Measurements from ENCODE around the gene SHH. TPM values are rescaled to one million over a fixed set of nuclear protein-coding genes. Genes with fewer than 3 reads are reported as not detected.

Gene SHH
- total RNA-seq, 4 donors from 2014 or later, result not detected

DNA sequence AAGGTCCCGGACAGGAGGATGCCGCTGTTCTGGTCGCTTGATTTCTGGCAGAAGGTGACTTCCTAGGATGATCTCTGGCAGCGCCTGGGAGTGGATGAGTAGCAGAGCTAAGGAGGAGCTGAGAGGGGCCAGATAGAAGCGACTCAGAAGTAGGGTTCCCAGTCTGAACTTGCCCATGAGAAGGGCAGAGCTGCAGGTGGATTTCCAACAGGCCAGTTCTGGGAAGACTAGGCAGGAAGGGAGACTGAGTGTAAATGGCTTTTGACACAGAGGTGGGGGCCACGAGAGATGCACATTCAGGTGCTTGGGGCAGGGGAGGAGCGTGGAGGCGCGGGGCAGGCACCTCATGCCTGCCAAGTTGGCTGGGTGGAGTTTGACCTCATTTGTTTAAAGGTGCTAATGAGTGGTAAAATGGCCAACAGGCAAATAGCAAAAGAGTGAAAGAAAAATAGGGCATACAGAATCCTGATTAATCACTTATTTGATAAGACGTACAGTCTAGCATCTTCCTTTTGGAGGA, 58.8 kb downstream of the SHH start:
- WGBS, 2 donors, result 36 to 43% methylated on average over 6 to 10 of the region's 10 CpGs
- H3K27ac ChIP-seq, result no peak overlapping the region
- TF ChIP-seq CTCF (IDR thresholded peaks at IDR 0.05) (no peak), POLR2A (IDR thresholded peaks at IDR 0.05) (no peak)
- no peak overlapping the region for H3K4me3 ChIP-seq
- H3K4me1 ChIP-seq, result peaks cover 7 to 68% (median 18%) of the 10 kb centered on the region in 3 donors
- peaks cover 0 to 36% (median 0%) of the 10 kb centered on the region in 3 donors for H3K36me3 ChIP-seq
- H3K9me3 ChIP-seq, result no peaks in the 10 kb centered on the region
- intact Hi-C loops (cut with DNase I), result no loop called here
- H3K27me3 ChIP-seq, result no peaks in the 10 kb centered on the region
- DNase-seq, result no peak

GRCh38 chr7:155752756-155753445, 59.4 kb downstream of the SHH start:
- no peak for DNase-seq
- 62 to 84% methylated on average over 7 to 9 of the region's 9 CpGs for WGBS, 2 donors
- Histone ChIP-seq H3K27ac (no peak overlapping the region), H3K9me3 (no peaks in the 10 kb centered on the region), H3K4me3 (no peak overlapping the region), H3K4me1 (peaks cover 7 to 68% (median 18%) of the 10 kb centered on the region in 3 donors), H3K36me3 (peaks cover 0 to 38% (median 0%) of the 10 kb centered on the region in 3 donors), H3K27me3 (no peaks in the 10 kb centered on the region)
- intact Hi-C loops (cut with DNase I), result no loop called here
- TF ChIP-seq CTCF (IDR thresholded peaks at IDR 0.05) (no peak), POLR2A (IDR thresholded peaks at IDR 0.05) (peak in 1 of 4 donors; percentile 14)

DNA sequence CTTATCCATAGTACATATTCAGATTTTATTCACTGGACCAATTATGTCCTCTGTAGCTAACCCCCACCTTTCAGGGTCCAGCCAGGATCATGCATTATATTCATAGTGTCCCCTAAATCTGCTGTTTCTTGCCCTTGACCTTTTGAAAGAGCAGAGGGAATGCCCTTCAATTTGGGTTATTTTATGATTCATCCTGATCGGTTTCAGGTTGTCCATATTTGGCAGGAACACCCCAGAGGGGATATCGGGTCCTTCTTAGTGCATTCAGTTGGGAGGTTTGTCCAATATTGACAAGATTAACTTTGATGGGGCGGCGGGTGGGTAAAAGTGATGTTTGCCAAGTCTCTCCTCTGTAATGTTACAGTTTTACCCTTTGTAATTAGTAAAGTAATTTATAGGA, 60.9 kb downstream of the SHH start:
- intact Hi-C loops (cut with DNase I), result no loop called here
- H3K4me3 ChIP-seq, result no peak overlapping the region
- TF ChIP-seq CTCF (IDR thresholded peaks at IDR 0.05) (no peak), POLR2A (IDR thresholded peaks at IDR 0.05) (no peak)
- H3K27me3 ChIP-seq, result no peaks in the 10 kb centered on the region
- peaks cover 0 to 38% (median 0%) of the 10 kb centered on the region in 3 donors for H3K36me3 ChIP-seq
- H3K4me1 ChIP-seq, result peaks cover 7 to 68% (median 18%) of the 10 kb centered on the region in 3 donors
- WGBS, 2 donors, result 70 to 82% methylated on average over 4 of the region's 4 CpGs
- DNase-seq, result no peak
- no peaks in the 10 kb centered on the region for H3K9me3 ChIP-seq
- H3K27ac ChIP-seq, result no peak overlapping the region

- peaks cover 2 to 48% (median 6%) of the 10 kb centered on the region in 3 donors for H3K36me3 ChIP-seq
- intact Hi-C loops (cut with DNase I), result no loop called here
- no peak overlapping the region for H3K4me3 ChIP-seq
- TF ChIP-seq POLR2A (IDR thresholded peaks at IDR 0.05), result no peak
- no peak for TF ChIP-seq CTCF (IDR thresholded peaks at IDR 0.05)
- H3K27ac ChIP-seq, result no peak overlapping the region
- H3K27me3 ChIP-seq, result no peaks in the 10 kb centered on the region
- DNase-seq, result no peak
- WGBS, 2 donors, result 63 to 78% methylated on average over 5 of the region's 5 CpGs
- H3K4me1 ChIP-seq, result peaks cover 7 to 62% (median 18%) of the 10 kb centered on the region in 3 donors
- H3K9me3 ChIP-seq, result no peaks in the 10 kb centered on the region
Measured at GRCh38 chr7:155750255-155751125, 61.8 kb downstream of the SHH start.

Other genes starting within 250 kb of the SHH start
- 10 to 100 TPM; 20.3 to 45.6 (median 26.9) TPM for gene RBM33, start 167.8 kb downstream of the SHH start, total RNA-seq